ENCODE results near the gene KLHL5.

DNA sequence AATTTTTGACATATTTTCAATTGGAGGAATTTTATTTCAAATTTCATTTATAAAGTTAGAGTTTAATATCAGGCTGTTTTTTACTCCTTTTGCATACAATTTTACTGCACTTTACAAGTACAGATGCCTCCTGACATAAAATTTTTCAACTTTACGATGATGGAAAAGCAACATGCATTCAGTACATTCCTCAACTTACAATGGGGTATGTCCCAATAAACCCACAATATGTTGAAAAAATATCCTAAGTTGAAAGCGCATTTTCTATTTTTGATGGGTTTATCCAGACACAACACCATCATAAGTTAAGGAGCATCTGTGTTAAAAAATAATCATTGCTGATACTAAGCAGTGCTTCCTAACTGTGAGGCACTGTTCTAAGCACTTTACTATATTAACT is 4.3 kb downstream of the KLHL5 start:
- TF ChIP-seq, protein P1, sequence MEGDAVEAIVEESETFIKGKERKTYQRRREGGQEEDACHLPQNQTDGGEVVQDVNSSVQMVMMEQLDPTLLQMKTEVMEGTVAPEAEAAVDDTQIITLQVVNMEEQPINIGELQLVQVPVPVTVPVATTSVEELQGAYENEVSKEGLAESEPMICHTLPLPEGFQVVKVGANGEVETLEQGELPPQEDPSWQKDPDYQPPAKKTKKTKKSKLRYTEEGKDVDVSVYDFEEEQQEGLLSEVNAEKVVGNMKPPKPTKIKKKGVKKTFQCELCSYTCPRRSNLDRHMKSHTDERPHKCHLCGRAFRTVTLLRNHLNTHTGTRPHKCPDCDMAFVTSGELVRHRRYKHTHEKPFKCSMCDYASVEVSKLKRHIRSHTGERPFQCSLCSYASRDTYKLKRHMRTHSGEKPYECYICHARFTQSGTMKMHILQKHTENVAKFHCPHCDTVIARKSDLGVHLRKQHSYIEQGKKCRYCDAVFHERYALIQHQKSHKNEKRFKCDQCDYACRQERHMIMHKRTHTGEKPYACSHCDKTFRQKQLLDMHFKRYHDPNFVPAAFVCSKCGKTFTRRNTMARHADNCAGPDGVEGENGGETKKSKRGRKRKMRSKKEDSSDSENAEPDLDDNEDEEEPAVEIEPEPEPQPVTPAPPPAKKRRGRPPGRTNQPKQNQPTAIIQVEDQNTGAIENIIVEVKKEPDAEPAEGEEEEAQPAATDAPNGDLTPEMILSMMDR (conservative IDR thresholded peaks at IDR 0.05; ENCODE audit: low read length): no peak
- TF ChIP-seq EZH2phosphoT487 (IDR thresholded peaks at IDR 0.05; ENCODE audit: borderline replicate concordance, low read depth, low read length): no peak

Measured in OCI-LY7 (cell line).